RKO (cell line): ENCODE data around the gene PLA2G4B.

ENCODE experiments used
- DNase-seq: peaks from one replicate; pipeline ENCODE4 v3.0.0-alpha.2; 2016; ENCODE audit warnings: low spot score

PLA2G4B gene

GRCh38 chr15:41849204-41849603 is 10.6 kb downstream of the PLA2G4B start:
- DNase-seq = no peak

GRCh38 chr15:41849861-41850260 is 11.2 kb downstream of the PLA2G4B start:
- no peak for DNase-seq

GRCh38 chr15:41850482-41851166 is 12.0 kb downstream of the PLA2G4B start:
- no peak for DNase-seq

GRCh38 chr15:41851167-41851523 is 12.5 kb downstream of the PLA2G4B start:
- no peak for DNase-seq

- DNase-seq = no peak
These were observed 13.2 kb downstream of the PLA2G4B start for GRCh38 chr15:41851755-41852370.

DNA sequence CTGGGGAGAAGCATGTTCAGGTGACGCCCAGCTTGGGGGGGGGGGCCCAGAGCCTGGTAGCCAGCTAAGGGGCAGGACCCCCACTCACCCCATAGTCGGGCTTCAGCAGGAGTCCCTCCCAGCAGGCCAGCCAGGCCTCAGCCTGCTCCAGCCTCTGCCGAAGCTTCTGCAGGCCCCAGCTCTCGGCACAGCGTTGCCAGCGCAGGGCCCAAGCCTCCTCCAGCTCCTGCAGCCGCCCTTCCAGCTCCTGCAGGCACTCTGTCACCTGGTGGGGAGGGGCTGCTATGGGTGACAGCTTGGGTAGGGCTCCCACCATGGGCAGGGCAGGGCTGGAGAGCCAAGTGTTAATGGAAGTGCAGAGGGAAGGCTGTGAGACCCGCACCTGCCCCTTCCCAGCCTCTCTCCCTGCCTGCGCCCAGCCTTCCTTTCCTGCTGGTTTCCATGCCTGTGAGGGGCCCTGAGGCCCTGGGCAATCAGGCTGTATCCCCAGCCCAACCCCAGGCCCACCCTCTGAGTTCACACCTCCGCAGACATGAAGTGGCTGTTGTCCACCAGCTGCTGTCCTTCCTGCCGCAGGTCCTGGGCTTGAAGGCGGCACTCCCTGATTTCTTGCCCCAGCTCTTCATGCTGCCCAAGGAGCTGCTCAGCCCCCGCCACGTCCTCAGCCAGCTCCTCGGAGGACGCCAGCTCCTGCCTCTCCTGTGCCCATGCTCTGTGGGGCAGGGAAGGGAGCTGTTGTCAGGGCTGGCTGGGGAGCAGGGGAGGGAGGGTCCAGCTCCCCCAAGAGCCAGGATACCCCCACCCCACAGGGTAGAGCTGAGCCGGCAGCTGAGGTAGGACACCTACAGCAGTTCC is 14.3 kb downstream of the PLA2G4B start:
- no peak for DNase-seq

DNA sequence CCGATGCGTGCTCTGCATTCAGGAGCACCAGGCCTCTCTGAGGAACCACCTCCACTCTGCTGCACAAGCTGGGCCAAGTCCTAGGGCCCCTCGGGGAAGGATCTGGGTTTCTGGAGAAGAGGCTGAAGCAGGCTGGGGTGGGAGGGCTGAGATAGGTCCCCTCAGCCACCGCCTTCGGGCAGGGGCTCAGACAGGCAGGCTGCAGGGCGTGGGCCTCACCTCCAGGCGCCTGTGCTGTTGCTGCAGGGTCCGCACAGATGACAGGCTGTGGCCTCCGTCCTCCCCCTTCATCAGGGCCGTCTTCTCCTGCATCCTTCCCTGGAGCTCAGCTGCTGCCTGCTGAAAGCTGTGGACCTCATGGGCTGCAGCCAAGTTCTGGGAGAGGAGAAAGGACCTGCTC is 15.2 kb downstream of the PLA2G4B start:
- no peak for DNase-seq

DNA sequence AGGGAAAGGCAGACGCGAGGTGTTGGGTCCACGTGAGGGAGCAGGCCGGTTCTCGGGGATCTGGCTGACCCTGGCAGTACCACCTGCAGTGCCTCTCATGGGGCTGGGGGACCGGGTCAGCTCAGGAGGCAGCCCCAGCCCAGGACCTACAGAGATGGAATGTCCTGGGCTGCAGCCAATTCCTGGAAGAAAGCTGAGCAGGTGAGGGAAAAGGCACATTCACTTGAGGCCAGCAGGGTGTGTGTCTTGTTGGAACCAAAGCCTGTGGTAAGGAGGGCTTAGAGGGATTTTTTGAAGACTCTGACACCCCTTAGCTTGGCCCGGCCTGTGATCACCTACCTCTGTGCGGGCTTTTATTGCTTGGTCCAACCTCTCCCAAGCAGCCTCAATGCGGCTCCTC is 15.8 kb downstream of the PLA2G4B start:
- DNase-seq = no peak

GRCh38 chr15:41855261-41855961 is 16.8 kb downstream of the PLA2G4B start:
- DNase-seq = no peak

- no peak for DNase-seq
These were observed 17.6 kb downstream of the PLA2G4B start for GRCh38 chr15:41856262-41856661.

DNA sequence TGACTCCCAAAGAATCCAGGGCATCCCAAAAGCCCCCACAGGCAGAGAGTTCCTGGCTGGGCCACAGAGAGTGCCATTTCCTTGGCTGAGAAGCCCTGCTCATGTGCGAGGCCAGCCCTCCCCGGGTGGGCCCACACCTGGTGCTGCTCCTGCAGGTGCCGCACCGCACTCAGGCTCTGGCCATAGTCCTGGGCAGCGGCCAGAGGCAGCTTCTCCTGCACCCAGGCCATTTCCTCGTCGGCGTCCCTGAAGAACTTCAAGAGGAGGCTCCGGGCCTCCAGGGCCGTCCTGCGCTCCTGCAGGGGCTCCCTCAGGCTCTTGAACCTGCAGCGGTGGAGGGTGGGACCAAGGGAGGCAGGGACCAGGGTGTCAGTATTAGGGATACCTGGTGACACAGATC is 18.1 kb downstream of the PLA2G4B start:
- DNase-seq = no peak

GRCh38 chr15:41857316-41857715 is 18.7 kb downstream of the PLA2G4B start:
- DNase-seq = no peak

GRCh38 chr15:41858756-41859155 is 20.1 kb downstream of the PLA2G4B start:
- no peak for DNase-seq

DNA sequence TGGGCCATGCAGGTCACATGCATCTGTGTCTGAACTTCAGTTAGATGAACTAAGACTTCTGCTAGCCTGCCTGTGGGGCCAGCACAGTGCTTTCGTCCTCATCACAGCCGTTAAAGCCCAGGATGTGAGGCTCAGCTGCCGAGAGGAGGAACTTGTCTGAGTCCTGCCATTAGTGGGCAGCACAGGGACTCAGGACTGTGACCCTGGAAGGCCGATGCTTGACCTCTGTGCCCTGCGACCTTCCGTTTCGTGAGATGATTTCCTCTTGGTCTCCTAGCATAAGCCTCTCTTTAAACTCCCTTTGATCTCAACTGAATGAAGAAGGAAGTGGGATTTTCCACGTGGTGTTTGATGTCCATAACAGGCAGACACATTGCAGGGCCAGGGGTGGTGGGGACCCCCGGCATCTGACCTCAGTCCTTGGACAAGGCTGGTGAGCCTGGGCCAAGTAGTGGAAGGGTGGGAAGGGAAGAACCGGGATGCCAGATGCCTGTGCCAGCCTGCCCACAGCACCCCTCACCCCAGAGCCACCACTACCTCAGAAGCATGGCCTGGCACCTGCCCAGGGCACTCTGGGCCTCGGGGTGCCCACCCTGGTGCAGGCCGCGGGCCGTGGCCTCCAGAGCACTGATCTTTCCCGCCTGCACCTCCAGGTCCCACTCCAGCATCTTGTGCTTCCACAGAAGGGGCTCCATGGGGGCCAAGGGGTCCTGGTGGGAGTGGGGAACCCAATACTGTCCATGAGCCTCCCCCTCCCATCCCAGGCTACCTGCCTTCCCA is 21.6 kb downstream of the PLA2G4B start:
- DNase-seq = no peak

- no peak for DNase-seq
These were observed 23.2 kb downstream of the PLA2G4B start for GRCh38 chr15:41861736-41862356.

DNA sequence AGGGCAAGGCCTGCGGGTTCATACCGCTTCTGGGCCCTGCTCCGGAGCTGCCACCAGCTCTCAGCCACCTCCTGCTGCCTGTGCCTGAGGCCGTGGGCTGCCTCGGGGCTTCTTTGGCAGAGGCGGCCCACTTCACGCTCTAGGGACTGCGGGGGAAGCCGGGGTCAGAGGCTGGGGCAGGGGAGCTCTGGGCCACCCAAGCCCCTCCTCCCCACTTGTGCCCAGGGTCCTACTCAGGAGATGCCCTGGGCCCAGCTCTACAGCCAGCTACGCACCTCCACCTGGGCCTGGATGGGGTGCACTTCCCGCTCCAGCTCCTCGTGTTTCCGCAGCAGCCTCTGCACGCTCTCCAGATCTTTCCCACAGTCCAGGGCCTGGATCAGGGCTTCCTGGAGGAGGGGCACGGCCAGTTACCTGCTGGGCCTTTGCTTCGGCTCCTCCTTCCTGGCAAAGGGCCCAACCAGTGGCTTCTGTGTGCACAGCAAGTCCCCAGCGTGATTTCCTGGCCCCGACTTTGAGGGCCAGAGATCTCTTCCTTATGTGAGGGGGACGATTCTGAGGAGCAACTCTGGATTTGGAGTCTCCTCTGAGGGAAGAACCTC is 24.0 kb downstream of the PLA2G4B start:
- no peak for DNase-seq

DNA sequence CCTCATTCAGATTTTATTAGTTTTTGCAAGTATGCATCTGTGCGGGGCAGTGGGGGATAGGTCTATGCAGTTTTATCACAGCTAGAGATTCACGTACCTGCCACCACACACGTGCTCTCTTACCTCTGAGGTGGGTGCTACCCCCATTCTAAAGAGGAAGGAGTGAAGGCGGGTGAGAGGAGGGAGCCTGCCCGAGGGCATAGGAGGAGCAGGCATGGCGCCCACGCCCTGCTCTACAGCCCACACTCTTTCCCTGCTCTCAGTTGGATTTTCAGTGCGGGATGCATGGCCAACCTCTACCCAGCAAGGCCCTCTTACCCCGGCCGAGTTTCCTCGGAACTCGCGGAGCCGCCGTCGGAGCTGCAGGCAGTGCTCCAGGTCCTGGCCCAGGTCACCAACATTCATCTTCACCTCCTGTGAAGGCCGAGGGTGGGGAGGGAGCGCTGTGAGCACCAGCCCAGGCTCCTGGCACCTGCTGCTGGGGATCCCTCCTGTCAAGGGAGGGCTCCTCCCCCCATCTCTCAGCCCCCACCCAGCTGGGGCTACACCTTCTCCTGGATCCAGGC is 26.9 kb downstream of the PLA2G4B start:
- DNase-seq = no peak

GRCh38 chr15:41866263-41866703 is 27.6 kb downstream of the PLA2G4B start:
- DNase-seq = no peak

DNA sequence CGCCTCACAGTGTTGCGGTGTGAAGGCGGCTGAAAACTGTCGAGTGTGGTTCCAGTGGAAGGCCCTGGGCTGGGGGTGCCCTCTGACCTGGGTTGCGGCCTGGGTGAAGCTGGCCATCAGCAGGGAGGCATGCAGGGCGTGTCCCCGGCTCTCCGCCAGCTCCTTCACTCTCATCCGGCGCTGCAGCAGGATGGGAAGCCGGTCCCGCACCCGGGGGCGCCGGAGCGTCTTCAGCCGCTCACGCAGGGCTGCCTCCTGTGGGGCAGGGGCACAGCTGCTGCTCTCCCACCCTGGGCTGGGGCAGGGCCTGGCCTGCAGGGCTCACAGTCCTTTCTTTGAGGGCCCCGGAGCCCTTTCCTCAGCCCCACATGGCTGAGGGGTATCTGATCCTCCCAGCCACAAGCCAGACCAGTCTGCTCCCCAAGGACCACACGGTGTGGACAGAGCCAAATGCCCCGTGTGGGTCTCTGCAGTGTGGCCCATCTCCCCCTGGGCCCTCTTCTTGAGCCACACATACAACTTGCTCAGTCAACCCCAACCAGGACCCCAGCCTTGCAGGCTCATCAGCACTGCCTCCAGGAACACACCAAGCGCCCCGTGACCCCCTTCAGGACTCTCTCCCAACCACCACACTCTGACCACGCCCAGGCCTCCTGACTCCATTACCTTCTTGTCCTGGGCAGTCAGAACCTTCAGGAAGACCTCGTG is 28.4 kb downstream of the PLA2G4B start:
- DNase-seq = no peak

DNA sequence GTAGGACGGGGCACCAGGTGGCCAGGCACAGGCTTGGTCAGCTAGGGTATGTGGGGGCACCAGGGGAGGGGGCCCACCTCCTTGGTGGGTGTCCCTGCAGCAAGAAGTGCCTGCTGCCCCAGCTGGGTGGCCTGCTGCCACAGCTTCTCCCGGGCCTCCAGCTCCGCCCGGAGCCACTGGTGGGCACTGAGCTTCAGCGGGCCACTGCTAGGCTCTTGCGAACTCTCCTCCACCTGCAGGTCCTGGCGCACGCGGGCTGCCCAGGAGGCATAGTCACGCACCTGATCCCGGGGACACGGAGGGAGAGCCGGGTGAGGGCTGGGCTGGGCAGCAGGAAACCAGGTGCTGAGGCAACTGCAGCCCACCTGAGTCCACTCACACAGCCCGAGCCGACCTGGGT is 29.7 kb downstream of the PLA2G4B start:
- DNase-seq = no peak
